Measurements from ENCODE around the gene SAMD14. TPM values are rescaled to one million over a fixed set of nuclear protein-coding genes. Genes with fewer than 3 reads are reported as not detected.

SAMD14 gene
- total and polyA plus RNA-seq, 10 of the 15 experiments (the other 5 are each of a cell fraction or from before 2014, with no cell fraction given), result 0.06 to 1.7 (median 0.25) TPM; not detected in 3

GRCh38 chr17:50144355-50144754 lies 14.4 kb upstream of the SAMD14 start:
- H3K4me3 ChIP-seq, result no peak overlapping the region
- H3K79me2 ChIP-seq (ENCODE audit: control insufficient read depth, insufficient read depth, low read length), result peaks cover 76% of the 10 kb centered on the region
- ATAC-seq (no peak), DNase-seq (ENCODE audit: low read depth, low spot score) (no peak), FAIRE-seq (no peak)
- BruUV-seq (replicated peaks), result no TSS peak
- in situ Hi-C loops (cut with MboI), result no loop called here
- ChIA-PET CTCF (interaction anchor here (0.8 to 9.3 kb wide), 4 partner anchors 8 to 50 kb away, joined by 3 to 99 read pairs (median 12); partner anchors contain the start of gene PDK2), POLR2A (interaction anchor here (0.5 kb wide), 1 partner anchor 555 kb away, joined by 3 read pairs; no protein-coding TSS in a partner anchor), SMC1A (ENCODE audit: uncharacterized antibody, unreplicated experiment) (interaction anchor here (3.4 kb wide), 1 partner anchor 17 kb away, joined by 15 read pairs; no protein-coding TSS in a partner anchor), RAD21 (ENCODE audit: unreplicated experiment) (no interaction called here)
- peaks cover 57% of the 10 kb centered on the region for H3K4me1 ChIP-seq (ENCODE audit: control insufficient read depth, insufficient read depth, low read length)
- H3K9me3 ChIP-seq (replicated peaks; ENCODE audit: control insufficient read depth, insufficient read depth, low read length), result no peaks in the 10 kb centered on the region
- intact Hi-C loops (cut with micrococcal nuclease; ENCODE audit: unreplicated experiment), result no loop called here
- no peak overlapping the region for H2AFZ ChIP-seq (ENCODE audit: control insufficient read depth, low read depth, low read length)
- peaks cover 41 to 54% of the 10 kb centered on the region in 2 experiments for H3K36me3 ChIP-seq (ENCODE audit: control insufficient read depth in 2 of 2, insufficient read depth in 2 of 2, low read length in 1 of 2)
- peak; percentile 32; the same call in 1 of the 2 replicates for TF ChIP-seq POLR2AphosphoS5 (IDR thresholded peaks at IDR 0.05; ENCODE audit: low read length)
- TF ChIP-seq, protein P1, sequence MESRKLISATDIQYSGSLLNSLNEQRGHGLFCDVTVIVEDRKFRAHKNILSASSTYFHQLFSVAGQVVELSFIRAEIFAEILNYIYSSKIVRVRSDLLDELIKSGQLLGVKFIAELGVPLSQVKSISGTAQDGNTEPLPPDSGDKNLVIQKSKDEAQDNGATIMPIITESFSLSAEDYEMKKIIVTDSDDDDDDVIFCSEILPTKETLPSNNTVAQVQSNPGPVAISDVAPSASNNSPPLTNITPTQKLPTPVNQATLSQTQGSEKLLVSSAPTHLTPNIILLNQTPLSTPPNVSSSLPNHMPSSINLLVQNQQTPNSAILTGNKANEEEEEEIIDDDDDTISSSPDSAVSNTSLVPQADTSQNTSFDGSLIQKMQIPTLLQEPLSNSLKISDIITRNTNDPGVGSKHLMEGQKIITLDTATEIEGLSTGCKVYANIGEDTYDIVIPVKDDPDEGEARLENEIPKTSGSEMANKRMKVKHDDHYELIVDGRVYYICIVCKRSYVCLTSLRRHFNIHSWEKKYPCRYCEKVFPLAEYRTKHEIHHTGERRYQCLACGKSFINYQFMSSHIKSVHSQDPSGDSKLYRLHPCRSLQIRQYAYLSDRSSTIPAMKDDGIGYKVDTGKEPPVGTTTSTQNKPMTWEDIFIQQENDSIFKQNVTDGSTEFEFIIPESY (IDR thresholded peaks at IDR 0.05), result no peak
- no peak; the same call in 1 of the 2 replicates for TF ChIP-seq USF2 (IDR thresholded peaks at IDR 0.05; ENCODE audit: borderline replicate concordance, low read depth, low read length)
- TF ChIP-seq RAD51 (IDR thresholded peaks at IDR 0.05), result 0 out of 2 replicates have a peak, but pooled peaks have one; percentile 43
- peak; percentile 56 for TF ChIP-seq USF1 (IDR thresholded peaks at IDR 0.05; ENCODE audit: borderline replicate concordance, extremely low read length, insufficient read depth, low read depth, low read length)
- peak; percentile 90; the same call in 2 of the 3 replicates for TF ChIP-seq POU2F2 (IDR thresholded peaks at IDR 0.05; ENCODE audit: borderline replicate concordance, low read depth, low read length)
- no peak for TF ChIP-seq MYB (IDR thresholded peaks at IDR 0.05; ENCODE audit: borderline replicate concordance, low read depth, low read length)
- TF ChIP-seq RUNX3 (IDR thresholded peaks at IDR 0.05; ENCODE audit: low read length), result no peak
- TF ChIP-seq YY1 (IDR thresholded peaks at IDR 0.05; ENCODE audit: low read depth, low read length), result peak; percentile 45; the same call in 1 of the 2 replicates
- H3K9ac ChIP-seq (ENCODE audit: control insufficient read depth, insufficient read depth, low read length), result no peak overlapping the region
- peaks cover 11% of the 10 kb centered on the region for H4K20me1 ChIP-seq (ENCODE audit: control insufficient read depth, insufficient read depth)
- peak overlapping the region; percentile 96 for H3K4me2 ChIP-seq (ENCODE audit: control insufficient read depth, insufficient read depth)
- WGBS (ENCODE audit: insufficient coverage, insufficient replicate concordance, low lambda C conversion rate, missing lambda C conversion rate), result 44% methylated on average over 6 of the region's 6 CpGs
- H3K27ac ChIP-seq (ENCODE audit: control insufficient read depth, insufficient read depth), result 0 out of 2 replicates have a peak overlapping the region, but pooled peaks have one; percentile 19
- H3K27me3 ChIP-seq (replicated peaks in 1 of 2; ENCODE audit: control insufficient read depth in 2 of 2, insufficient read depth in 2 of 2, low read length in 1 of 2), result no peaks in the 10 kb centered on the region

Measured in GM12878 (cell line).